Mesodermal cell (in vitro differentiated cells): ENCODE data around the gene NISCH.

Experiments used
- H3K27ac ChIP-seq: 2 replicates; pipeline ENCODE4 v1.7.0; 2013; ENCODE audit warnings: mild to moderate bottlenecking, low read depth, low read length, moderate library complexity; ENCODE audit not compliant: severe bottlenecking
- H3K36me3 ChIP-seq: 2 replicates; pipeline ENCODE4 v1.7.1; 2013; ENCODE audit warnings: mild to moderate bottlenecking, low read length, moderate library complexity; ENCODE audit not compliant: control insufficient read depth, insufficient read depth
- H3K4me1 ChIP-seq: one replicate; pipeline ENCODE4 v1.7.1; 2013; ENCODE audit warnings: mild to moderate bottlenecking, low read length; ENCODE audit not compliant: insufficient read depth, control insufficient read depth, poor library complexity, severe bottlenecking
- H3K4me3 ChIP-seq: 2 replicates; pipeline ENCODE4 v1.7.0; 2013; ENCODE audit warnings: low read length, control low read depth, mild to moderate bottlenecking; ENCODE audit not compliant: insufficient read depth, poor library complexity, severe bottlenecking; ENCODE audit errors: extremely low read depth
- H3K9me3 ChIP-seq: 2 replicates; pipeline ENCODE4 v1.7.1; 2013; ENCODE audit warnings: mild to moderate bottlenecking, low read length, moderate library complexity; ENCODE audit not compliant: control insufficient read depth
- WGBS, 2 experiments: methylation state at CpG; one replicate each; pipeline ENCODE4 v1.1.5; 2013; ENCODE audit warnings: missing lambda C conversion rate in 2 of 2; ENCODE audit not compliant: insufficient coverage in 2 of 2; 5-methylcytosine and 5-hydroxymethylcytosine counted together

Gene NISCH

GRCh38 chr3:52451237-52452083 is 3.9 kb upstream of the NISCH start:
- H3K4me1 ChIP-seq, result peaks cover 27% of the 10 kb centered on the region
- H3K27ac ChIP-seq, result no peak overlapping the region
- no peaks in the 10 kb centered on the region for H3K36me3 ChIP-seq
- WGBS, 2 experiments, result 91 to 93% methylated on average over 20 to 24 of the region's 24 CpGs
- no peaks in the 10 kb centered on the region for H3K9me3 ChIP-seq
- no peak overlapping the region for H3K4me3 ChIP-seq

GRCh38 chr3:52452126-52452525 is 3.3 kb upstream of the NISCH start:
- Histone ChIP-seq H3K4me1 (peaks cover 27% of the 10 kb centered on the region), H3K9me3 (no peaks in the 10 kb centered on the region), H3K36me3 (peaks cover 6% of the 10 kb centered on the region), H3K27ac (no peak overlapping the region), H3K4me3 (no peak overlapping the region)
- WGBS, 2 experiments, result 91 to 100% methylated on average over 3 to 5 of the region's 6 CpGs

- H3K4me1 ChIP-seq, result peaks cover 27% of the 10 kb centered on the region
- H3K4me3 ChIP-seq, result no peak overlapping the region
- peaks cover 12% of the 10 kb centered on the region for H3K36me3 ChIP-seq
- H3K27ac ChIP-seq, result no peak overlapping the region
- WGBS, 2 experiments, result 78 to 82% methylated on average over 9 to 10 of the region's 11 CpGs
- H3K9me3 ChIP-seq, result no peaks in the 10 kb centered on the region
These were observed 2.7 kb upstream of the NISCH start for GRCh38 chr3:52452570-52453221.

GRCh38 chr3:52453496-52454249 is 1.7 kb upstream of the NISCH start, which contains the start of gene TNNC1:
Gene TNNC1, minus strand, starts transcription at chr3:52454041. Its CDS starts 26 bp downstream, at chr3:52454015.
- 41 to 51% methylated on average over 10 to 12 of the region's 16 CpGs for WGBS, 2 experiments
- no peak within 1 kb of the TSS for H3K27ac ChIP-seq
- H3K4me1 ChIP-seq, result peaks cover 27% of the 10 kb centered on the region
- peaks cover 22% of the 10 kb centered on the region for H3K36me3 ChIP-seq
- no peak within 1 kb of the TSS for H3K4me3 ChIP-seq
- H3K9me3 ChIP-seq, result no peaks in the 10 kb centered on the region

- Histone ChIP-seq H3K36me3 (peaks cover 29% of the 10 kb centered on the region), H3K9me3 (no peaks in the 10 kb centered on the region), H3K27ac (no peak overlapping the region), H3K4me3 (no peak overlapping the region), H3K4me1 (peaks cover 27% of the 10 kb centered on the region)
- WGBS, 2 experiments, result 91 to 92% methylated on average over 7 to 8 of the region's 8 CpGs
These were observed 1.0 kb upstream of the NISCH start for GRCh38 chr3:52454250-52454937.

- Histone ChIP-seq H3K4me3 (peak overlapping the region; percentile 99), H3K27ac (no peak overlapping the region), H3K36me3 (peaks cover 33% of the 10 kb centered on the region), H3K9me3 (no peaks in the 10 kb centered on the region), H3K4me1 (peaks cover 23% of the 10 kb centered on the region)
- WGBS, 2 experiments, result 90 to 91% methylated on average over 9 to 11 of the region's 11 CpGs
These were observed 494 bp upstream of the NISCH start for GRCh38 chr3:52454938-52455282.

GRCh38 chr3:52456169-52456799 is 880 bp downstream of the NISCH start:
- H3K9me3 ChIP-seq, result no peaks in the 10 kb centered on the region
- peaks cover 14% of the 10 kb centered on the region for H3K4me1 ChIP-seq
- 0 to 2% methylated on average over 6 to 11 of the region's 13 CpGs for WGBS, 2 experiments
- peaks cover 47% of the 10 kb centered on the region for H3K36me3 ChIP-seq
- peak overlapping the region; percentile 99 for H3K4me3 ChIP-seq
- H3K27ac ChIP-seq, result peak overlapping the region; percentile 62

GRCh38 chr3:52456800-52457183 is 1.4 kb downstream of the NISCH start:
- 95 to 97% methylated on average over 4 of the region's 5 CpGs for WGBS, 2 experiments
- H3K27ac ChIP-seq, result peak overlapping the region; percentile 23

GRCh38 chr3:52458031-52458760 is 2.8 kb downstream of the NISCH start:
- Histone ChIP-seq H3K27ac (no peak overlapping the region), H3K4me1 (peaks cover 8% of the 10 kb centered on the region), H3K4me3 (no peak overlapping the region), H3K36me3 (peaks cover 65% of the 10 kb centered on the region), H3K9me3 (no peaks in the 10 kb centered on the region)
- WGBS, 2 experiments, result 98 to 100% methylated on average over 5 of the region's 6 CpGs

More at GRCh38 chr3:52456800-52457183, 1.4 kb downstream of the NISCH start:
- Histone ChIP-seq H3K9me3 (no peaks in the 10 kb centered on the region), H3K4me1 (peaks cover 14% of the 10 kb centered on the region), H3K4me3 (peak overlapping the region; percentile 99), H3K36me3 (peaks cover 51% of the 10 kb centered on the region)
